Activated gamma-delta T cell (primary cell): ENCODE results near the gene GATC.

Source experiments
- DNase-seq: peaks from one replicate; lab custom pipeline; 2025; lab: John Stamatoyannopoulos, UW

The GATC gene

DNA sequence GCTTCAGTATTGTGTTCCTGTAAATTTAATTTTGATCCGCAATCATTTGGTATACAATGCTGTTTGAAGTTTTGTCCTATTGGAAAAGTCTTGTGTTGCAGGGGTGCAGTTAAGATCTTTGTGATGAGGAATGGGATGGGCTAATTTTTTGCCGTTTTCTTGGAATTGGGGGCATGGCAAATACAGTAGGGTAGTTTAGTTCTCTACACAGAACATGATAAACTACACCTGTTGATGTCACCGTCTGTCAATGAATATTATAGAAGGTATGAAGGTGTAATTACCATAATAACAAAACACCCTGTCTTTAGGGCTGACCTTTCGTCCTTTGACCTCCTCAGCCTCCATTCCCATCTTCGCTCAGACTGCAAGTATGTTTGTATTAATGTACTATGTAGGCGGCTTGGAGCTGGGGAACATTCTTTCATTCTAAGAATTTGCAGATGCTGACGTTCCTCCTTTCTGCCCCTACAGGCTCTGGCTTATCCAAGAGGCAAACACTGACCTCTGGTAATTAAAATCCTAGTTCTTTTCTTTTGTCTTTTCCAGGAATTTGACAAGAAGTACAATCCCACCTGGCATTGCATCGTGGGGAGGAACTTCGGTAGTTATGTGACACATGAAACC lies 51.4 kb downstream of the GATC start:
- DNase-seq, result no peak

DNA sequence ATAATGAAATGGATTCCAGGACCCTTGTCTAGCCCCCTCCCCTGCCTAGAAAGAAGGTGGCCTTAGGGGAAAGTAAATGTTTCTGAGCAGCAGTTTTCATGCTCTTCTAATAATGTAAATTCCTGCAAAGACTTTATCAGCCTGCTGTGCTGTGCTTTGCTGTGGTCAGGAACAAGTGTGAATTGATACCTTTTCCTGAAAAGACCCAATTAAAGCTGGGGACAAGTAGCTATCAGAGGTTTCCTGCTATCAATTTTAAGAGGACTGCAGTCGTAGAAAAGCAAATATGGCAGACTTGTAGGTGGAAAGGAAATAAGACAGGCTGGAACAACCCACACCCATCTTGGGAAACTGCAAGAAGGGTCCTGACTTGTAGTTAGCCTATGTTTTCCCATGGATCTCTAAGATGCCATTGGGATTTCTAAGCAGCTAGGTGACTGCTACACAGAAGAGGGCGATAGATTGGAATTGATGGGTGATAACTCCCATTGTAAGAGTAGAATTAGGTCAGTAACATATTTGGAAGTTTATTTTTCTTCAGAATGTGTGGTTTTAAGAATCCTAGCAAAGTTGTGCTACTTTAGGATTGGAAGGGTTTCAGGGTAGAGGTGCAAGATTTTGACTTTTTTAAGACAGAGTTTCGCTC lies 52.7 kb downstream of the GATC start:
- DNase-seq, result no peak

DNA sequence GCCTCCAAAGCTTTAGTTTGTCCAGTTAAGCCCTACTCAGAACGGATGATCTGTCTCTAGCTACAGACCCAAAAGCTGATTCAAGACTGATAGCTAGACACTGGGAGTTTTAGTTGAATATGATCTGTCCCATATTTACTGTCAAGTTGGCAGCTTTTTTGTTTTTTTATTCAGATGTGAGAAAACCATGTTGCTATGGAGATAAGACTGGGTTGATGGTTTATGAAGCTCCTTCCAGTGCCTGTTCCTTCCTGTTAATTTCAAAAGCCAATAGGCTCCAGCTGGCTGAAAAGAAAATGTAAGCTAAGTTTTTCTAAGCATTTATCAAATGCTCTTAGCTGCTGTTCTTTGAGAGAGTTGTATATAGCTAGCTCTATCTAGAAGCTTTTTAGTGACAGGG lies 54.3 kb downstream of the GATC start:
- no peak for DNase-seq

DNA sequence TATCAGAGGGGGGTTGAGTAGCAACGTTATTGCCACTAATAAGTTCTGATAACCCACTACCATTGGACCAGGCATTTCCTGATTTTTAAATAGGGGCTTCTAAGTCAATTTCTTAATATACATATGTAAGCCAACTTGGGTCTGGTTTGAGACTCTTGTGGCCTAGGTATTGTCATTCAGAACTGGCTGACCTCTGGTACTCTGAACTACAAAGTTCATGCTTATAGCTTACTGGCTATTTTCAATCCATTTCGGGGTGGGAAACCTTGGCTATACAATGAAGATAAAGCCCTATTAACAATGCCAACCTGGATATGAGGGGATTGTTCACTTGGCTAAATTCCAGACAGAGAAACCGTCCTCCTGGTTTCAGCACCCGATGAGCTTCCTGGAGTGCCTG lies 58.3 kb downstream of the GATC start:
- DNase-seq, result no peak

DNA sequence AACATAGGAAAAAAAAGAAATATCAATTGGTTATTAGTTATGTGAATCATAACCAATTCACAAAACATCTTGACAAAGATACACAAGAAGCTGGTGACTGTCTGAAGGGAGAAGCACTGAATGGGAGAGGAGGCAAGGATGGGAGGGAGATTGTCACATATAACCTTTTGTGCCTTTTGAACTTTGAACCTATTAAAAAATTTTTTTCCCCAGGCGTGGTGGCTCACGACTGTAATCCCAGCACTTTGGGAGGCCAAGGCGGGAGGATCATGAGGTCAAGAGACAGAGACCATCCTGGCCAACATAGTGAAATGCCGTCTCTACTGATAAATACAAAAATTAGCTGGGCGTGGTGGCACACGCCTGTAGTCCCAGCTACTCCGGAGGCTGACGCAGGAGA lies 62.3 kb downstream of the GATC start:
- no peak for DNase-seq
